ENCODE results near the gene SMIM15.
"Not testable (repeated sequence)": the region's sequence is repeated elsewhere in the genome, so short reads cannot be mapped to it uniquely, and the experiment has no call there.

Gene SMIM15, protein sequence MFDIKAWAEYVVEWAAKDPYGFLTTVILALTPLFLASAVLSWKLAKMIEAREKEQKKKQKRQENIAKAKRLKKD

GRCh38 chr5:61162010-61162831, at the start of gene SMIM15:
TSS of gene SMIM15 (minus strand) at chr5:61162468. CDS start at chr5:61160171, 2,297 bp downstream.
- DNase-seq: peak; percentile 73 to 78

DNA sequence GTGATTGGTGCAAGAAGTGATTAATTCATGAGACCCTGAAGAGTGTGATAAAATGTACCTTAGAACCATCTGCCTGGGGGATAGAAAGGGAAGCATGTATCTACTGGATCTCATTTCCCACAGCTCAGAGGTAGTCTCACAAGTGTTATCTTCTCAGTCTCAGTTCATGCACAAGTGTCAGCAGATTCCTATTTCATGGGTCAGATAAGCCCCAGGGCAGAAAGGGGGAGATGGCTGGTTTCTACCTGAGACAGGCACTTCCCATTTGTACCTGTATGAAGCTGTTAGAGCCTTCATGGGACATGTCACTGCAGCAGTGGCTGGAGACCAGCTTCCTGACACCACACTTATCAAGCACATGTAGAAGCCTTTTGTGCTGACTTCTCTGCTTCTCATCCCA, 45.6 kb upstream of the SMIM15 start:
- no peak for DNase-seq

DNA sequence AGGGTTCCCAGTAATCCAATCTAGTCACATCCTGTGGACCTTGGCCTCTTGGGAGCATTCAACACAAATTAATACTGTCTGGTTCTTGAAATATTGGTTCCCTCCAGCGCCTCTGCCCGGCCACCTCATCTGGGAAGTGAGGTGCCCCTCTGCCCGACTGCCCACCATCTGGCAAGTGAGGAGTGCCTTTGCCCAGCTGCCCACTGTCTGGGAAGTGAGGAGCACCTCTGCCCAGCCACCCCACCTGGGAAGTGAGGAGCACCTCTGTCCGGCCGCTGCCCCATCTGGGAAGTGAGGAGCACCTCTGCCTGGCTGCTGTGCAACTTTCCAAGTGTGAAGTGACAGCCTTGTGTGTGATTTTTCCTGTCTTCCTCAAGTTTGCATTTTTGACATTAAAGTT, 42.7 kb upstream of the SMIM15 start:
- no peak for DNase-seq

DNA sequence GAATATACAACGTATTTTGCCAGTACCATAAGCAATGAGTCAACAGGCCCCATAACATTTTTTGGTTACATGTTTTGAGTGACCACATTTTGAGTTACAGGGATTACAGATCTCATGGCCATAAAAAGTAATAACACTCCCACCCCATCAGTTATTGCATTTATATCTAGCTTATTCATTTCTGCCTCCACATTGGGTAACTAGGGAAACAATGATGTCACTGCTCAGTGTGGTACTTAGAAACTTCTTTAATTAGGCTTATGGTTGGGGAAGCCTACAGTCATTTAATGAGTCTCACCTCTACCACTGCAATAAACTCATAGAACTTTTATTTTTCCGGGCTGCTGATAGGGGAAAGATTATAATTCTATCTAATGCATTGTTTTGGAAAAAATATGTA, 39.9 kb upstream of the SMIM15 start:
- DNase-seq: no peak

DNA sequence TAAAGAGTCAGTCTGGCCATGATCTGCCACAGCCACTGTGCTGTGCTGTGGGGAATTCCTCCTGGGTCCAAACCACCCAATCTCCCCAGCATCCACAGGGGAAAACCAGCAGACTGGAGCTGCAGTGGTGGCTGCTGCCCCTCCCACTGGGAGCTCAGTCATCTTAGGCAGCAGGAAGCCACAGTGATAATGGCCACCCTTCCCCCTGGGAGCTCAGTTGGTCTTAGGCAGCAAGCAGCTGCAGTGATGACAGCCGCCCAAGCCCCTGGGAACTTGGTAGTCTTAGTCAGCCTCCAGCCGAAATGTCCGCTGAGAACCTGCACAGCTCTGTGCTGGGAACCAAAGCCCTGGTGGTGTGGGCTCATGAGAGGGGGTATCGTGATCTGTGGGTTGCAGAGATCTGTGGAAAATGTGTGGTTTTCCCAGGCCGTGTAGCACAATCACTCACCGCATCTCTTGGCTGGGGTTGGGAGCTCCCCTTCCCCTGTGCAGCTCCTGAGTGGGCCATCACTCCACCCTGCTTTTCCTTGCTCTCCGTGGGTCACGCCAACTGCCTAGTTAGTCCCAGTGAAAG, 38.4 kb upstream of the SMIM15 start:
- no peak for DNase-seq

DNA sequence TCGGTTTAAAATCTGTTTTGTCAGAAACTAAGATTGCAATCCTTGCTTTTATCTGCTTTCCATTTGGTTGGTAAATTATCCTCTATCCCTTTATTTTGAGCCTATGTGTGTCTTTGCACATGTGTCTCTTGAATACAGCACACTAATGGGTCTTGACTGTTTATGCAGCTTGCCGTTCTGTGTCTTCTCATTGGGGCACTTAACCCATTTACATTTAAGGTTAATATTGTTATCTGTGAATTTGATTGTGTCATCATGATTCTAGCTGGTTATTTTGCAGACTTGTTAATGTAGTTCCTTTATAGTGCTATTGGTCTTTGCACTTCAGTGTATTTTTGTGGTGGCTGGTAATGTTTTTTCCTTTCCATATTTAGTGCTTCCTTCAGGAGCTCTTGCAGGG, 36.3 kb upstream of the SMIM15 start:
- no peak for DNase-seq

GRCh38 chr5:61187826-61188225, 25.6 kb upstream of the SMIM15 start:
- DNase-seq: not testable (repeated sequence)

DNA sequence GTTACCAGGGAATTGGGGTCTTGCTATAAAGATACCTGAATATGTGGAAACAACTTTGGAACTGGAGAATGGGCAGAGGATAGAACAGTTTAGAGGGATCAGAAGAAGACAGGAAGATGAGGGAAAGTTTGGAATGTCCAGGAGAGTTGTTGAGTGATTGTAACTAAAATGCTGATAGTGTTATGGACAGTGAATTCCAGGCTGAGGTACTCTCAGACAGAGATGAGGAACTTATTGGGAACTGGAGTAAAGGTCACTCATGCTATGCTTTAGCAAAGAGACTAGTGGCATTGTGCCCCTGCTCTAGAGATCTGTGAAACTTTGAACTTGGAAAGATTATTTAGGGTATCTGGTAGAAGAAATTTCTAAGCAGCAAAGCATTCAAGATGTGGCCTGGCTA, 25.1 kb upstream of the SMIM15 start:
- DNase-seq: not testable (repeated sequence)

- DNase-seq: no peak
These were observed 24.4 kb upstream of the SMIM15 start for GRCh38 chr5:61186634-61187033.

GRCh38 chr5:61184708-61185107, 22.4 kb upstream of the SMIM15 start:
- DNase-seq: no peak

DNA sequence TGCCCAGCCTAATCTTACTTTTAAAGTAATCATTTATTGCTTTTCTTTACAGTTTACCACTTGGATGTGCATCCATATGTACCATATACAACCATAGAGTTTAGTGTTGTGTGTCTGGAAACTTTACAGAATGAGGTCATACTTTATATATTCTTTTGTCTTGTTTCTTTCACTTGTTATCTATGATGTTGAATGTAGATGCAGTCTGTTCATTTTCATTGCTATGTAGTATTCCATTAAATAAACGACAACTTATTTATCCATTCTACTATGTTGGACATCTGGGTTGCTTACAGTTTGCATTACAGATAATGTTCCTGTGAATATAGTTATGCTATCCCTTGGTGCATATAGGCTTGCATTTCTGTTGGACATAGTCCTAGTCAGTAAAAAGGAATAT, 21.3 kb upstream of the SMIM15 start:
- DNase-seq: no peak

DNA sequence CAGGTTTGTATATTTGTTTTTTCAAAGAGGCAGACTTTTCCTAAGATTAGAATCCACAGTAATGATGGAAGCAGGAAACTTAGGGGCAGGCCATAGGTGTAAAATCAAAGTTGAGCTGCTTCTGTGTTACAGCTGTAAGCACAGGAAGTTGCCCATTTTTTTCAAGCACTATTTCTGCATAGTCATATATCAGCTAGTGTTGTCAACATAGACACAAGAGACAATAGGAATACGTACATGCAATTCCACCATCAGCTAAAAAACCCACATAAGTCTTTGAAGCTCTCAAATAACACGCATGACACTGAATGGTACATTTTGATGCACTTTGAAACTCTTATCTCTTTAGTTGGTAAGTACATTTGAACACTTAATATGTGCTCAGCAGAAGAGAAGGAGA, 20.2 kb upstream of the SMIM15 start:
- DNase-seq: no peak

GRCh38 chr5:61180886-61181285, 18.6 kb upstream of the SMIM15 start:
- DNase-seq: no peak

DNA sequence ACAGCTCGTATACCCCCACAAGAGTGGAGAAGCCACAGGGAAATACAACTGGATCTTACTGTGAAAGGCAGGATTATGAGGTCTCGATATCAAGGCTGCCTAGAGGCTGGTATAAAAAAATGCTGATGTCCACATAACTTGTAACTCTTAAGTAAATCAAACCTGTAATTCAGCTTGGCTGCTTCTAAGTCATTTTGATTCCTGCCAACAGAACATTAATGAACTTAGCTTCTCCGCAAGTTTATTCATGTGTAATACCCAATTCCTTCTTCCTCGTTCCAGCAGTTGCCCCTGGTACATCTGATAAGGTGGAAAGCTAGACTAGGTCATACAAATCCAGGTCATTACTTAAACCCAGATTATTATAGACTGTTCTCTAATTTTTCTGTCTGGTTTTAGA, 16.4 kb upstream of the SMIM15 start:
- DNase-seq: no peak

GRCh38 chr5:61177716-61178115, 15.4 kb upstream of the SMIM15 start:
- no peak for DNase-seq

DNA sequence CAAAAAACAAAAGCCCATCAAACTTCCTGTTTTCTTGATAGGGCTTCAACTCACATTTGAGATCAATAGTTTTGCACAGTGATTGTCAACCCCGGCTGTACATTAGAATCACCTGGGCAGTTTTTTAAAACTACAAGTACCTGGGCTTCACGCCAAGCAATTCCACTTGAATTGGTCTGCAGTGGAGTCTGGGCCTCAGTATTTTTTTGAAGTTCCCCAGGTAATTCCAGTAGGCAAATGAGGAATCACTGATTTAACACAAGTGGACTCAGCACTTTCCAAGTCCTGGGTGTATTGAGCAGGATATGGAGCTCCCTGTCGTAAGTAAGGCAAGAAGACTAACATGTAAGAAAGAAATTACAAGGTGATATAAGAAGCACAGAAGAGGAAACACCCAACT, 14.8 kb upstream of the SMIM15 start:
- DNase-seq: no peak

GRCh38 chr5:61176631-61177030, 14.4 kb upstream of the SMIM15 start:
- no peak for DNase-seq

DNA sequence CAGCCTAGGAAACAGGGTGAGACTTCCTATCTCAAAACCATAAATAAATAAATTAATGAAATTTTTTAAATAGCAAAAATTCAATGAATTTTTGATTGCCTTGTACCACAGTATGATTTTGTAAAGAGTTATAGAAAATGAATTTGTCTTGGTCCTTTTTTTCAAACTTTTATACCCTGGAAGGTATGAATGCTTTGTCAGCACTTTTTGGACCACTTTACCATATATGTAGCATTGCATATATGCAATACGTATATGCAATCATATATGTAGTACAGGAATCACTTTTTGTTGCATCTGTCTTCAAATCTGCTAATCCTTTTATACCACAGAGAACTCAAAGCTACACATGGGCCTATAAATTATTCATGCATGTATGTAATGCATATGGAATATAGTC, 9.2 kb upstream of the SMIM15 start:
- no peak for DNase-seq

DNA sequence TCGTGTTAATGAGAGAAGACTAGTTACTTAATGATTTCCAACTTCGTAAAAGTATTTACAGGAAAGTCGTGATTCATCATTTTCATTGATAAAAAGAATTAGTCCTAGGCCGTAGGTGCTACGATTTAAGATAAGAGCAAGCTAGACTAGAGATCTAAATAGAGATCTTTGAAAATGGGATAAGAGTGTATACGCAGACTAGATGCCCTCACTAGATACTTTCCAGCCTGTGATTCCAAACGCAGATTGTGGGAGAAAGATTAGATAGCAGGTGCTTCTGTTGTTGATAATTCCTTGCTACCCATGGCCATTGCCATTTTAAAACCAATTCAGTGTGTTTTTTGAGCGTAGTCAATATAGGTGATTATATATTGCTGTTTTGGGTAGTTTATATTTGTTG, 6.7 kb upstream of the SMIM15 start:
- DNase-seq: no peak

- no peak for DNase-seq
These were observed 5.1 kb upstream of the SMIM15 start for GRCh38 chr5:61167382-61167781.

GRCh38 chr5:61163905-61164304, 1.6 kb upstream of the SMIM15 start:
- DNase-seq: no peak

- DNase-seq: no peak
These were observed 732 bp upstream of the SMIM15 start for GRCh38 chr5:61162832-61163567.

DNA sequence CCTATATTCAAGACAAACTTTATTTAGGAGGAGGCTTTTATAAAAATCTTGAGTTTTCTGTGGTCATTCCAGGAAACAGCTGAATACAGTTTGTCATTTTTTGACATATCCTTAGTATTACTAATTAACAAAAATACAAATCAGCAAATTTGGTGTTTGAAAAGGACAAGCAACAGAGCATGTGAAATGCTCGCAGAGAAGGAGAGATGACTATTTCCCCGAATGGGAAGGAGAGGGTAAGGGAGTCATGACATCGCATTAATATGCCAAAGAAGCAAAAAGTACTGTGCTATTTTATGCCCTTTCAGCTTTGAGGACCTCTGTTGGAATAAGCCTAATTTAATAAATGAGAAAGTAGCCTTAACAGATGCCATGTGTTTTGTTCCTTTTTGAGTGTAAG, 1.8 kb downstream of the SMIM15 start:
- no peak for DNase-seq

DNA sequence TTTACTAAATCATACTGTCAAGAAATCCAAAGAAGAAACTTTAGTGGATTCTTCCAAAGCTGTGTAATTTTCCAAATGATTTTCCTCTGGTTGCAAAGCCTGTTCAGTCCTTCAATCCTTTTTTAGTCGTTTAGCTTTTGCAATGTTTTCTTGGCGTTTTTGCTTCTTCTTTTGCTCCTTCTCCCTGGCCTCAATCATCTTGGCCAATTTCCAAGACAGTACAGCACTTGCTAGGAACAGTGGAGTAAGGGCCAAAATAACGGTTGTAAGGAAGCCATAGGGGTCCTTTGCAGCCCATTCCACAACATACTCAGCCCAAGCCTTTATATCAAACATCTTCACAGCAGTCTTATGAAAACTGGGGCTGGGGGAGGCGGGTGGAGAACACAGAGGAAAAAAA, 2.4 kb downstream of the SMIM15 start:
- DNase-seq: no peak

All from stimulated activated CD4-positive, alpha-beta T cell treated with anti-CD3 and anti-CD28 coated beads, Interleukin-2, amount 100 ng/mL, for 48 hours (primary cell).